Right ventricle myocardium superior (tissue), 1 donor: ENCODE measurements around the gene ERCC6. TPM values are rescaled to one million over a fixed set of nuclear protein-coding genes. Genes with fewer than 3 reads are reported as not detected.

ENCODE experiments used
- ATAC-seq: fragments of 200-7000 bp; cut with Tn5 transposase; one replicate; pipeline ENCODE4 v1.9.1; 2020; ENCODE audit warnings: mild to moderate bottlenecking; ENCODE audit not compliant: poor library complexity
- DNase-seq: peaks from one replicate; pipeline ENCODE4 v3.0.0-alpha.2; 2020
- intact Hi-C: fragments of 100-400 bp; cut with DNase I; formaldehyde crosslinking; loops from one replicate; pipeline ENCODE4 v1.11.2; 2022
- total RNA-seq: library from RNA; stranded (reverse); fragmentation: NEBNext Ultra II Directional; extraction: Animal tissue kit (Norgen Biotek cat#: 25700); gene quantifications from one replicate; pipeline ENCODE4 v1.2.1, GENCODE V29; 2021
- donor health status: DM: no; HTN: yes; CAD: no; lungs with severe emphysema.

Gene ERCC6
- total RNA-seq, 1 donor from 2014 or later = 25.3 TPM

GRCh38 chr10:49552277-49552676, 13.4 kb upstream of the ERCC6 start:
- ATAC-seq = no peak
- no peak for DNase-seq
- intact Hi-C loops = no loop called here

- intact Hi-C loops = no loop called here
- no peak for DNase-seq
- ATAC-seq = no peak
Measured at GRCh38 chr10:49550563-49550962, 11.6 kb upstream of the ERCC6 start.

- ATAC-seq = no peak
- intact Hi-C loops = no loop called here
Measured at GRCh38 chr10:49549640-49550346, 10.9 kb upstream of the ERCC6 start.

GRCh38 chr10:49543604-49544003, 4.7 kb upstream of the ERCC6 start:
- no peak for DNase-seq
- no peak for ATAC-seq
- intact Hi-C loops = no loop called here

More at GRCh38 chr10:49549640-49550346, 10.9 kb upstream of the ERCC6 start:
- DNase-seq = no peak

- DNase-seq (no peak), ATAC-seq (no peak)
- intact Hi-C loops = no loop called here
Measured at GRCh38 chr10:49542353-49542752, 3.4 kb upstream of the ERCC6 start.

- DNase-seq = no peak
- intact Hi-C loops = no loop called here
- ATAC-seq = no peak
Measured at GRCh38 chr10:49541762-49542161, 2.8 kb upstream of the ERCC6 start.

- no peak for ATAC-seq
- intact Hi-C loops = no loop called here
- DNase-seq = no peak
Measured at GRCh38 chr10:49540056-49540797, 1.3 kb upstream of the ERCC6 start.

- DNase-seq = peak; percentile 62
- intact Hi-C loops = no loop called here
- peak; percentile 49 for ATAC-seq
Measured at GRCh38 chr10:49539320-49539885, 482 bp upstream of the ERCC6 start.

- intact Hi-C loops = no loop called here
Measured at GRCh38 chr10:49534670-49535381, 4.1 kb downstream of the ERCC6 start.

GRCh38 chr10:49532461-49532860, 6.5 kb downstream of the ERCC6 start:
- DNase-seq (no peak), ATAC-seq (no peak)
- intact Hi-C loops = no loop called here

More at GRCh38 chr10:49534670-49535381, 4.1 kb downstream of the ERCC6 start:
- ATAC-seq (no peak), DNase-seq (no peak)

GRCh38 chr10:49528977-49529506, 9.9 kb downstream of the ERCC6 start:
- DNase-seq (no peak), ATAC-seq (no peak)
- intact Hi-C loops = no loop called here

GRCh38 chr10:49527850-49528249, 11.1 kb downstream of the ERCC6 start:
- DNase-seq (no peak), ATAC-seq (no peak)
- intact Hi-C loops = no loop called here

GRCh38 chr10:49527061-49527460, 11.9 kb downstream of the ERCC6 start:
- intact Hi-C loops = no loop called here
- DNase-seq = no peak
- no peak for ATAC-seq

GRCh38 chr10:49526619-49527018, 12.3 kb downstream of the ERCC6 start:
- no peak for ATAC-seq
- intact Hi-C loops = no loop called here
- DNase-seq = no peak

- ATAC-seq = no peak
Measured at GRCh38 chr10:49524496-49524895, 14.4 kb downstream of the ERCC6 start.

GRCh38 chr10:49523301-49523700, 15.6 kb downstream of the ERCC6 start:
- ATAC-seq (no peak), DNase-seq (no peak)
- intact Hi-C loops = no loop called here

More at GRCh38 chr10:49524496-49524895, 14.4 kb downstream of the ERCC6 start:
- no peak for DNase-seq
- intact Hi-C loops = no loop called here

GRCh38 chr10:49521062-49521461, 17.9 kb downstream of the ERCC6 start:
- intact Hi-C loops = no loop called here
- ATAC-seq (no peak), DNase-seq (no peak)

GRCh38 chr10:49520122-49520775, 18.7 kb downstream of the ERCC6 start:
- DNase-seq = no peak
- intact Hi-C loops = no loop called here
- ATAC-seq = no peak
